ENCODE results near the gene FAM8A1. TPM values are rescaled to one million over a fixed set of nuclear protein-coding genes. Genes with fewer than 3 reads are reported as not detected.
"Not testable (repeated sequence)": the region's sequence is repeated elsewhere in the genome, so short reads cannot be mapped to it uniquely, and the experiment has no call there.

FAM8A1 gene, protein sequence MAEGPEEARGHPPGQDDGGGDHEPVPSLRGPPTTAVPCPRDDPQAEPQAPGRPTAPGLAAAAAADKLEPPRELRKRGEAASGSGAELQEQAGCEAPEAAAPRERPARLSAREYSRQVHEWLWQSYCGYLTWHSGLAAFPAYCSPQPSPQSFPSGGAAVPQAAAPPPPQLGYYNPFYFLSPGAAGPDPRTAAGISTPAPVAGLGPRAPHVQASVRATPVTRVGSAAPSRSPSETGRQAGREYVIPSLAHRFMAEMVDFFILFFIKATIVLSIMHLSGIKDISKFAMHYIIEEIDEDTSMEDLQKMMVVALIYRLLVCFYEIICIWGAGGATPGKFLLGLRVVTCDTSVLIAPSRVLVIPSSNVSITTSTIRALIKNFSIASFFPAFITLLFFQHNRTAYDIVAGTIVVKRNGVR
- total RNA-seq = 15.1 TPM
- long read RNA-seq, full-length matches to known transcripts = 30 of 34 reads
- long read RNA-seq, partial matches to known transcripts = 1 of 34 reads
- long read RNA-seq, other reads (novel, unspliced or antisense) = 3 of 34 reads

DNA sequence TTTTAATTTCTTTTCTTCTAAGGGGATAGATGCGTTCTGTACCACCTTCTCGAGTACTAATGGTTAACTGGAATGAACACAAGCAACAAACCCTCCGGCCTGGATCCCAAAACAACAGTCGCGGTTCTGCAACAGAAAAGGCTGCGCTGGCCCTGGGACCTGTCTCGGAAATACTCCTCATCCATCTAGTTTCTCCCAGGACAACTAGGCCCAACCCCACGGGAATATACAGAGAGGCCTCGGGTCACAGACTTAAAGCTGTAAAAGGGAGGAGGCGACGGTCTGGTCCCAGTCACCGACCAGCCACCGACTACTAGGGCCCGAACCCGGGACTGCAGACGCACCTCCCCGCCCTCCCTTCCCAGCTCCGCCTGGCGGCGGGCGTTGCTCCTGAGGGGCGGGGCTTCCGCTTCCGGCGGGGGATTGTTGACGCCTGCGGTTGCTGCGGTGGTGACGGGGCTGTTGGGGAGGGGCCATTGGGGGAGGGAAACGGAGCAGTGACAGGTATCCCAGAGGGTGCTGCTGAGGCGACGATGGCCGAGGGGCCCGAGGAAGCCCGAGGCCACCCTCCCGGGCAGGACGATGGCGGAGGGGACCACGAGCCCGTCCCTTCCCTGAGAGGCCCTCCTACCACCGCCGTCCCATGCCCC is at the start of gene FAM8A1:
Gene FAM8A1, plus strand, starts transcription at position 426 of the 650 bp plus-strand sequence. Its CDS starts 108 bp downstream, at position 534.
- intact Hi-C loops (cut with DNase I) = loop anchor here (2.0 kb wide), 1 partner anchor 107 kb away; the partner anchor contains the start of gene NUP153
- DNase-seq (ENCODE audit: low spot score) = peak; percentile 99

DNA sequence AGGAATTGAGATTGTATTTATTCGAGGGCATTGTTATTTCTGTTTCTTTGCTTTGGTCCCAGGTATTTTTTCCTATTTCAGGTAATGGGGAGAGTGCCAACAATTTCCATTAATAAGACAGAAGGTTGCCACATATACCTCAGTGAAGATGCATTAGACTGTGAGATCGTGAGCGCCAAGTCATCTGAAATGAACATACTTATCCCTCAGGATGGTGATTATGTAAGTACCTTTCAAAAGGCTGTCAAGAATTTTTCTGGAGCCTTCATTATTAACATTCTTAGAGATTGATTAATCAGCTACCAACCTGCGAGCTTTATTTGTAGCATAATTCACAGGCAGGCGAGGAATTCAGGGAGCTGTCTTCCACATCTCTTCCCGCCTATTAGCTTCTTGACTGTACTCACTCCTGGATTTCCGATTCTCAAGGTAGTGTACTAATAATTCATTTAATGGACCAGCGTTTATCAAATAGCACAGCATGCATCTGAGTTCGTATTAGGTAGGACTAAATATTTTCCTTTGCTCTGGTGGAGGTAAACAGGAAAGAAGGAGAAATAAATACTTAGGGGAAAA is 48.6 kb upstream of the FAM8A1 start:
- no peak for DNase-seq (ENCODE audit: low spot score)
- intact Hi-C loops (cut with DNase I) = no loop called here

DNA sequence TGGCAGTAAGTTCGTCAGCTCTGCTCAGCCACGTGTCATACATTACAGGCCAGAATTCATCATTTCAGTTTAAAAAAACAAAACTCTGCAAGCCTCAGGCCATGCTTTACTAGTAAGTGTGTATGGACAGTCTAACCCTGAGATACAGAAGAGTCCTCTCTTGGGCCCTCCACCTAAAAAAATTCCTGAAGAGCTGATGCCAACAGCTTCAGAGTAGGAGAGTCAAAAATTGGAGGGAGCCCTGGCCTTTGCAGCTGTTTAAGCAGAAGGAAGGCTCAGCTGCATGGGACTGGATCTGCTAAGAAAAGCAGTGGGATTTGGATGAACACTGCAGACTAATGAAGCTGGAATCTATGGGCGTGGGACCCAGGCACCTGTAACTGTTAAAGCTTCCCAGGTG is 47.2 kb upstream of the FAM8A1 start:
- intact Hi-C loops (cut with DNase I) = no loop called here
- DNase-seq (ENCODE audit: low spot score) = no peak

DNA sequence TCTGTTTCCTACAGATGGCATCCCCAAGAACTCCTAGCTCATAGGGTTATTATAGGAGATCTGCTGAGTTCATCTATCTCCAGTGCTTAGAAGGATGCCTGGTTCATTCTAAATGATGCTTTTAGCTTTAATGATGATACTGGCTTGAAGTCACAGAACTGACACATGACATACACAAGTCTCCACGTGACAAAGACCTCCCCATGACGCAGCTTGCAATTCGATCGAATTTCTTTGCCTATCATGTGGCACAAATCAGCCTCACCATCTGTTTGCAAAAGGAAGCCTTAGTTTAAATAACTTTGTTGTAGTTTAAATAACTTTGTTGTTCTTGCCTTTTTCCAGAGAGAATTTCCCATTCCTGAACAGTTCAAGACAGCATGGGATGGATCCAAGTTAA is 44.1 kb upstream of the FAM8A1 start:
- DNase-seq (ENCODE audit: low spot score) = no peak
- intact Hi-C loops (cut with DNase I) = no loop called here

DNA sequence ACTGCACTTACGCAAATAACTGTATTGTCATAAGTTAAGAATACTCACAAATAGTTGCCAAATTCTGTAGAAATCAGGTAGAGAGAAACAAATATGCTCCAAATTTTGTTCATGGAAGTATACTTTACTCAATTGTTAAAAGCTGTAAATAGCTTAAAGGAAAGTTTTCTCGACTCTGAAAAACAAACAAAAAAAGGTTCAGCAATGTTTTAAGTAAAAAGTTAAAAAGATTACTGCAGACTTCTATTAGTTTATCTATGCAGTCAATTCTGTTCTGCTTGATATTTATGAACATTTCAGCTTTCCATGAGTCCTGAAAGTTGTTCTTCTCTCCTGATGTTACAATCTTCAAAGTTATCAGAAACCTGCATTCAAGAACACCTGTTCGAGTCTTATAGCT is 37.5 kb upstream of the FAM8A1 start:
- DNase-seq (ENCODE audit: low spot score) = no peak
- intact Hi-C loops (cut with DNase I) = no loop called here

DNA sequence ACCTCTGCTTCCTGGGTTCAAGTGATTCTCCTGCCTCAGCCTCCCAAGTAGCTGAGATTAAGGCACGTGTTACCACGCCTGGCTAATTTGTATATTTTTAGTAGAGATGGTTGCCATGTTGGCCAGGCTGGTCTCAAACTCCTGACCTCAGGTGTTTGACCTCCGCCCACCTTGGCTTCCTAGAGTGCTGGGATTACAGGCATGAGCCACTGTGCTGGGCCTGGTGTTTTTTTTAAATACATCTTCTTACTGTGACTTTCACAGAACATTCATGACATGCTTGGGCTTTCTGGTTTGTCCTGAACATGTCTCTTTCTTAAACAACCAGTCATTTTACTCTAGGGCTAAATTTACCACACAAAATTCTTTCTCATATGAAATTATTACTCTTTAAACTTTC is 34.7 kb upstream of the FAM8A1 start:
- no peak for DNase-seq (ENCODE audit: low spot score)
- intact Hi-C loops (cut with DNase I) = no loop called here

DNA sequence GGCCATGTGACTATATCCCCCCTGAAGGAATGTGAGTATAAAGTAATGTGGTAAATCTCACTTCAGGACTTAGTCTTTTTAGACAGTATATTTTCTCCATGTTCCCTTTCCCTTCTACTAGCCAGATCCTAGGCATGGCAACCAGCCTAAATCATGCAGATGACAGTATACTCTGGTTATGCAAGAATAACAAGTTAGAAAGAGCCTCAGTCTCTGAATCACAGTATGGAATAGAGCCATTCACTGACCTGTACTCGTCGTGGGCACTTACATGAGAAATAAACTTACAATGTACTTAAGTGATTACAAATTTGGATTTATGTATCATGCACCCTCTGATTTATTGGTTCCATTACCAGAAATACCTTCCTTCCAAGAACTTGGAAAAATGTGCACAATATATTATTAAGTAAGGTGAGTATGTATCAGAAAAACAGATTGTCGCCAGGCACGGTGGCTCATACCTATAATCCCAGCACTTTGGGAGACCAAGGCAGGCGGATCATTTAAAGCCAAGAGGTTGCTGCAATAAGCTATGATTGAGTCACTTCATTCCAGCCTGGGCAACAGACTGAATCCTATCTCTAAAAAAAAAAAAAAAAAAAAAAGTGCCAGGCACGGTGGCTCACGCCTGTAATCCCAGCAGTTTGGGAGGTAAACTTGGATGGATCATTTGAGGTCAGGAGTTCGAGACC is 25.1 kb upstream of the FAM8A1 start:
- intact Hi-C loops (cut with DNase I) = no loop called here
- DNase-seq (ENCODE audit: low spot score) = no peak

DNA sequence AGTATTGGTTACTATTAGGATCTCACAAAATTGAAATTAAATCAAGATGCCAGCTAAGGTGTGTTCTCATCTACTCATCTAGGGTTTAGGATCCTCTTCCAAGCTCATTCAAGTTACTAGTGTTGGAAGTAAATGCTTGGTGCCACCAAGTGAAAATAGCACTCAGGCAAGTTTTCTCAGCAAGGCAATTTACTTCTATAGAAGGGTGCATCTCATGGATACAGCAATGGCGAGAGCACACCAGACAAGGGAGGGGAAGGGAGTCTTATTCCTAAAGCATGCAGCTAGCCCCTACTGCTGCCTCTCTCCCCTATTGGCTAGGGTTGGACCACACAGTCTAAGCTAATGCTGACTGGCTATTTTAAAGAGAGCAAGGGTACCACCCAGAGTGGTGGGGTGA is 23.0 kb upstream of the FAM8A1 start:
- DNase-seq (ENCODE audit: low spot score) = no peak
- intact Hi-C loops (cut with DNase I) = no loop called here

DNA sequence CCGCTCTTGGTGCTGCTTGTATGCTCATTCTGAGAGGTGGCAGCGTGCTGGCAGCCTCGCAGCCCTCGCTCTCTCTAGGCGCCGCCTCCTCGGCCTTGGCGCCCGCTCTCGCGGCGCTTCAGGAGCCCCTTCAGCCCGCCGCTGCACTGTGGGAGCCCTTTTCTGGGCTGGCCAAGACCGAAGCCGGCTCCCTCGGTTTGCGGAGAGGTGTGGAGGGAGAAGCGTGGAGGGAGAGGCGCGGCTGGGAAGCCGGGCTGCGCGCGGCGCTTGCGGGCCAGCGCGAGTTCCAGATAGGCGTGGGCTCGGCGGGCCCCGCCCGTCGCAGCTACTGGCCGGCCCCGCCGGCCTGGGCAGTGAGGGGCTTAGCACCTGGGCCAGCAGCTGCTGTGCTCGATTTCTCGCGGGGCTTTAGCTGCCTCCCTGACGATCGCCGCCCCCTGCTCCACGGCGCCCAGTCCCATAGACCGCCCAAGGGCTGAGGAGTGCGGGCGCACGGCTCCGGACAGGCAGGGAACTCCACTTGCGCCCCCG is 19.5 kb upstream of the FAM8A1 start:
- DNase-seq (ENCODE audit: low spot score) = no peak
- intact Hi-C loops (cut with DNase I) = loop anchor here (5.0 kb wide), 3 partner anchors 113 to 293 kb away; no protein-coding TSS in a partner anchor

DNA sequence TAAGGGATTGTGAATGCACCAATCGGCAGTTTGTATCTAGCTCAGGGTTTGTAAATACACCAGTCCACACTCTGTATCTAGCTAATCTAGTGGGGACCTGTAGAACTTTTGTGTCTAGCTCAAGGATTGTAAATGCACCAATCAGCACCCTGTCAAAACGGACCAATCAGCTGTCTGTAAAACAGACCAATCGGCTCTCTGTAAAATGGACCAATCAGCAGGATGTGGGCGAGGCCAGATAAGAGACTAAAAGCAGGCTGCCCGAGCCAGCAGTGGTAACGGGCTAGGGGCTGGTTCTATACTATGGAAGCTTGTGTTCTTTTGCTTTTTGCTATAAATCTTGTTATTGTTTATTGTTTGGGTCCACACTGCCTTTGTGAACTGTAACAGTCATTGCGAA is 18.8 kb upstream of the FAM8A1 start:
- intact Hi-C loops (cut with DNase I) = loop anchor here (5.0 kb wide), 3 partner anchors 114 to 294 kb away; no protein-coding TSS in a partner anchor
- DNase-seq (ENCODE audit: low spot score) = not testable (repeated sequence)

GRCh38 chr6:17583811-17584210 is 16.3 kb upstream of the FAM8A1 start:
- DNase-seq (ENCODE audit: low spot score) = no peak
- intact Hi-C loops (cut with DNase I) = loop anchor here (2.0 to 5.0 kb wide), 4 partner anchors 117 to 427 kb away; no protein-coding TSS in a partner anchor

DNA sequence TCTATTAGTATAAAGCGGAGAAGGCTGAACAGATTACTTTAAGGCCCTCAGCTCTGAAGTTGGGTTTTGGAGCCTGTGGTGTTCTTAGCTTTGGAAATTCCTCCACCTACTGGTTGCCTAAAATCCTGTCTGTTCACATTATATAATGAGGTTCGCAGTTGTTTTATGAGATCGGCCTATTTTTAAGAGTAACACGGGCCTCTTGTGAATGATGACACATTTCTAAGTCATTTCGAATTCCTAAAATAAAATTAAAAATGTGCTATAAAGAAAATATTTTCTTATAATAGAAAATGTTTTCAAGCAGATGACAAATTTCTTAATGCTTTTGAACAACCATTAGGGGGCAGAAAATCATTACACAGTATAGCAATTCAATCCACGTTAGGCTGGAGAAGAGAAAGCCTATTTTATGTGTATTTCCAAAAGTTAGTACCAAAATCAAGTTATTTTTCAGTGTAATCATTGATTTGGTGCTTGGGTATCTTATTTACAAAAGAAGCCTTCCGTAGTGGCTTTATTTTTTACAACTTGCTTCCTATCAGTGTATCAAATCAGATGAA is 15.8 kb upstream of the FAM8A1 start:
- DNase-seq (ENCODE audit: low spot score) = no peak
- intact Hi-C loops (cut with DNase I) = loop anchor here (2.0 to 5.0 kb wide), 4 partner anchors 117 to 428 kb away; no protein-coding TSS in a partner anchor

- no peak for DNase-seq (ENCODE audit: low spot score)
- intact Hi-C loops (cut with DNase I) = loop anchor here (2.0 kb wide), 1 partner anchor 429 kb away; no protein-coding TSS in a partner anchor
Measured at GRCh38 chr6:17585766-17586490, 14.2 kb upstream of the FAM8A1 start.

GRCh38 chr6:17586623-17587022 is 13.5 kb upstream of the FAM8A1 start:
- intact Hi-C loops (cut with DNase I); DNase-seq (ENCODE audit: low spot score): not testable (repeated sequence)

GRCh38 chr6:17588011-17588410 is 12.1 kb upstream of the FAM8A1 start:
- intact Hi-C loops (cut with DNase I) = no loop called here

GRCh38 chr6:17589406-17590096 is 10.6 kb upstream of the FAM8A1 start:
- intact Hi-C loops (cut with DNase I) = no loop called here

More at GRCh38 chr6:17588011-17588410, 12.1 kb upstream of the FAM8A1 start:
- no peak for DNase-seq (ENCODE audit: low spot score)

GRCh38 chr6:17591287-17591686 is 8.8 kb upstream of the FAM8A1 start:
- intact Hi-C loops (cut with DNase I) = no loop called here
- DNase-seq (ENCODE audit: low spot score) = no peak

More at GRCh38 chr6:17589406-17590096, 10.6 kb upstream of the FAM8A1 start:
- no peak for DNase-seq (ENCODE audit: low spot score)

- intact Hi-C loops (cut with DNase I) = no loop called here
- DNase-seq (ENCODE audit: low spot score) = no peak
Measured at GRCh38 chr6:17593246-17593645, 6.9 kb upstream of the FAM8A1 start.
